Measurements from ENCODE around the gene CFAP299. TPM values are rescaled to one million over a fixed set of nuclear protein-coding genes. Genes with fewer than 3 reads are reported as not detected.

The CFAP299 gene
- total and polyA plus RNA-seq, 2 donors (not counting 1 experiment from before 2014, with no cell fraction given), result not detected

GRCh38 chr4:80956421-80956820, 620.9 kb downstream of the CFAP299 start:
- no peak overlapping the region for H3K27ac Mint-ChIP-seq
- no peaks in the 10 kb centered on the region for H3K9me3 ChIP-seq (ENCODE audit: control extremely low read depth in 1 of 3, control insufficient read depth in 2 of 3, insufficient read depth in 1 of 3, low read length in 2 of 3)
- no peak overlapping the region for H3K4me3 Mint-ChIP-seq
- ChIA-PET CTCF (no interaction called here), POLR2A (no interaction called here)
- DNase-seq (no peak), ATAC-seq (ENCODE audit: low read depth) (no peak)
- no peaks in the 10 kb centered on the region for H3K79me2 ChIP-seq (ENCODE audit: control insufficient read depth, insufficient read depth, low read length)
- no peak overlapping the region for H3K9ac ChIP-seq (ENCODE audit: low read length)
- H3K4me1 ChIP-seq (ENCODE audit: control insufficient read depth in 2 of 2, insufficient read depth in 2 of 2, low read length in 2 of 2), result no peaks in the 10 kb centered on the region
- H3K36me3 ChIP-seq (replicated peaks in 1 of 2; ENCODE audit: control extremely low read depth in 1 of 2, control insufficient read depth in 1 of 2, extremely low read depth in 1 of 2, insufficient read depth in 2 of 2, low read length in 1 of 2), result no peaks in the 10 kb centered on the region
- H3K27me3 ChIP-seq (replicated peaks in 1 of 4; ENCODE audit: control extremely low read depth in 1 of 4, control insufficient read depth in 3 of 4, insufficient read depth in 4 of 4, low read length in 3 of 4), result no peaks in the 10 kb centered on the region
- no peak for TF ChIP-seq EZH2 (IDR thresholded peaks at IDR 0.05; ENCODE audit: borderline replicate concordance, insufficient read depth, low read depth, low read length, poor library complexity, severe bottlenecking)
- no peak for TF ChIP-seq CTCF (IDR thresholded peaks at IDR 0.05)
- no peaks in the 10 kb centered on the region for H3K9me3 Mint-ChIP-seq (ENCODE audit: insufficient read depth)
- no peaks in the 10 kb centered on the region for H4K20me1 ChIP-seq (ENCODE audit: control insufficient read depth, insufficient read depth, low read length, poor library complexity, severe bottlenecking)
- no peak overlapping the region for H3K4me3 ChIP-seq (ENCODE audit: control extremely low read depth in 1 of 5, extremely low read depth in 1 of 5, insufficient read depth in 1 of 5, low read depth in 2 of 5, low read length in 4 of 5)
- no CpG with 5 or more reads among the region's 3 CpGs for WGBS (ENCODE audit: insufficient coverage)
- no peak overlapping the region for H2AFZ ChIP-seq (ENCODE audit: insufficient read depth, low read depth, low read length, poor library complexity, severe bottlenecking)
- H3K4me2 ChIP-seq (replicated peaks; ENCODE audit: low read depth, low read length, poor library complexity, severe bottlenecking), result no peak overlapping the region
- intact Hi-C loops (cut with micrococcal nuclease), result no loop called here
- no peaks in the 10 kb centered on the region for H3K27me3 Mint-ChIP-seq
- no peaks in the 10 kb centered on the region for H3K4me1 Mint-ChIP-seq
- no peak overlapping the region for H3K27ac ChIP-seq (ENCODE audit: low read length in 2 of 2)

DNA sequence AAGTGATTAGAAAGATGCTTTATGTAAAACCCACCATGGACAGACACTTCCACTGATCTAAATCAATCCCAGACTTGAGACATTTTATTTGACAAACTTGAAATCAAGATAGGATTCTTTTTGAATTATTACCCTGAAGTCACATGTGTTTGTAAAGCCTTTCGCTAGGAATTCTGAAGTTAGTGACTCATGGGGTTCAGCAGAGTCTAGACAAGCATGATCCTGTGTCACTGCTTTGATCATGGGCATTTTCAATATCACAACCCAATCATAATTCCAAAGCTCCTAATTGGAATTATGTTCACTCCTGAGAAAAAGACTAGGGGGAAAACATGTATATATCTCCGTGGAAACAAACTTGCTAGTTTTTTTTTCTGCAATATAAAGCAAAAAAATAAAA, 627.5 kb downstream of the CFAP299 start:
- H3K27me3 Mint-ChIP-seq, result no peaks in the 10 kb centered on the region
- DNase-seq, result no peak
- H3K27me3 ChIP-seq (replicated peaks in 1 of 4; ENCODE audit: control extremely low read depth in 1 of 4, control insufficient read depth in 3 of 4, insufficient read depth in 4 of 4, low read length in 3 of 4), result no peaks in the 10 kb centered on the region
- no peaks in the 10 kb centered on the region for H3K36me3 ChIP-seq (replicated peaks in 1 of 2; ENCODE audit: control extremely low read depth in 1 of 2, control insufficient read depth in 1 of 2, extremely low read depth in 1 of 2, insufficient read depth in 2 of 2, low read length in 1 of 2)
- WGBS (ENCODE audit: insufficient coverage), result no CpG with 5 or more reads among the region's 2 CpGs
- no peaks in the 10 kb centered on the region for H3K4me1 Mint-ChIP-seq
- ChIA-PET CTCF (interaction anchor here (0.6 to 0.9 kb wide), 2 partner anchors 27 to 55 kb away, joined by 3 read pairs; no protein-coding TSS in a partner anchor), POLR2A (no interaction called here)
- H3K9me3 Mint-ChIP-seq (ENCODE audit: insufficient read depth), result no peaks in the 10 kb centered on the region
- H3K4me3 ChIP-seq (ENCODE audit: control extremely low read depth in 1 of 5, extremely low read depth in 1 of 5, insufficient read depth in 1 of 5, low read depth in 2 of 5, low read length in 4 of 5), result no peak overlapping the region
- H3K79me2 ChIP-seq (ENCODE audit: control insufficient read depth, insufficient read depth, low read length), result no peaks in the 10 kb centered on the region
- H3K27ac ChIP-seq (ENCODE audit: low read length in 2 of 2), result no peak overlapping the region
- intact Hi-C loops (cut with micrococcal nuclease), result no loop called here
- H3K4me1 ChIP-seq (ENCODE audit: control insufficient read depth in 2 of 2, insufficient read depth in 2 of 2, low read length in 2 of 2), result no peaks in the 10 kb centered on the region
- no peak overlapping the region for H3K4me3 Mint-ChIP-seq
- no peak overlapping the region for H3K9ac ChIP-seq (ENCODE audit: low read length)
- no peak overlapping the region for H3K27ac Mint-ChIP-seq
- no peaks in the 10 kb centered on the region for H3K9me3 ChIP-seq (ENCODE audit: control extremely low read depth in 1 of 3, control insufficient read depth in 2 of 3, insufficient read depth in 1 of 3, low read length in 2 of 3)
- TF ChIP-seq CTCF (IDR thresholded peaks at IDR 0.05) (no peak), EZH2 (IDR thresholded peaks at IDR 0.05; ENCODE audit: borderline replicate concordance, insufficient read depth, low read depth, low read length, poor library complexity, severe bottlenecking) (no peak)
- no peak overlapping the region for H3K4me2 ChIP-seq (replicated peaks; ENCODE audit: low read depth, low read length, poor library complexity, severe bottlenecking)
- no peak for ATAC-seq (ENCODE audit: low read depth)
- H4K20me1 ChIP-seq (ENCODE audit: control insufficient read depth, insufficient read depth, low read length, poor library complexity, severe bottlenecking), result no peaks in the 10 kb centered on the region
- no peak overlapping the region for H2AFZ ChIP-seq (ENCODE audit: insufficient read depth, low read depth, low read length, poor library complexity, severe bottlenecking)
